Measurements from ENCODE around the gene C1QL1. TPM values are rescaled to one million over a fixed set of nuclear protein-coding genes. Genes with fewer than 3 reads are reported as not detected.

The C1QL1 gene
- total RNA-seq, 2 donors from 2014 or later = 0.58 to 3.1 TPM

DNA sequence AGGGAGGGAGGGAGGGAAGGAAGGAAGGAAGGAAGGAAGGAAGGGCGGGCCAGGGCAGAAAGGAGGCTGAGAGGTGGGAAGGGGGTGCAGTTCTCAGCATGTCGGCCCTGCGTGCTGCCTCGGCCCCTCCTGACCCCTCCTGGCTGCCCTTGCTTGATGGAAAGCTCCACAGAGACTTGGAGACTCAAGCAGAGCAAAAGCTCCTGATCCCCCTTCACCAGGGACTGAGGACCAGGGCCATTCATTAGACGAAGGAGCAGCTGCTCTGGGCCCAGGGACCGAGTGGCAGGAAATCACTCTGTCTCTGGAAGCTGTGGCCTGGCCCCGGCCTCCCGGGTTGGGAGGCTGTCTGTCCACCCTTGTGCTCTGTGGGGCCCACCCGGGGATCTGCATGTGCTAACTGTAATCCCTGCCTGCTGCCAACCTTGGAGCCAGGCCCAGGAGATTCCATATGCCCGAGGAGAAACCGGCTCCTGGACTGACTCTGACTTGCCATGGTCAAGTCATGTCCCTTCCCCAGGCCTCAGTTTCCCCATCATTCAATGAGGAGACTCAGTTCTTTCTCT is 27.4 kb upstream of the C1QL1 start:
- intact Hi-C loops (cut with DNase I, micrococcal nuclease) = loop anchor here in 1 of 2 donors (10.0 kb wide), 1 partner anchor 61 kb away; no protein-coding TSS in a partner anchor
- DNase-seq = no peak
- ATAC-seq = no peak

- no peak for ATAC-seq
- intact Hi-C loops (cut with DNase I, micrococcal nuclease) = loop anchor here in 1 of 2 donors (10.0 kb wide), 1 partner anchor 58 kb away; no protein-coding TSS in a partner anchor
- DNase-seq = no peak
Observed at GRCh38 chr17:44992242-44992939, 24.3 kb upstream of the C1QL1 start.

GRCh38 chr17:44990994-44991393 is 22.9 kb upstream of the C1QL1 start:
- DNase-seq = no peak
- intact Hi-C loops (cut with DNase I, micrococcal nuclease) = loop anchor here in 1 of 2 donors (10.0 kb wide), 1 partner anchor 56 kb away; no protein-coding TSS in a partner anchor

DNA sequence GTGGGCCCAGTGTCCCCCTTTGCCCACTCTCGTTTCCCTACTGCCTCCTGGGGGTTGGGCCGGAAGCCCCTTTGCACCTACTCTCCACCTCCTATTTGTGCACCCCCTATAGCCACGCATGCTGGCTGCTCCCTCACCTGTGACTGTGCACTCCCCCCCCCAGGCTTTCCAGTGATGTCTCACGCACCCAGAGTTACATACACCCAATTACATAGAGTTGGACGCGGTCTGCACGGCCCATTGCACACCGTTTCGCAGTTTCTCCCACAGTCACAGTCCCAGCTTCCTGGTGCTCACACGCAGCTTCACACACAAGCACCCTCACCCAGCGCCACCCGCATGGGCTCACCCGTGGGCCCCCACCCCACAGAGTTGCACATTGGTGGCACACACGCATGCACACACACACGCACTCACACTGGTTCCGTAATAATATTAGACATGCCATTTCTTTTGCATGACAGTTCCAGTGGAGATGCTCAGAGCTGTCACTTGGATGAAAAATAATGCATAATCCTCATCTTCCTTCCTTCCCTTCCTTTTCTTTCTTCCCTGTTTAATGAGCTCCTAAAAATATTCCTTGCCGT is 21.5 kb upstream of the C1QL1 start:
- ATAC-seq (no peak), DNase-seq (no peak)
- intact Hi-C loops (cut with DNase I, micrococcal nuclease) = loop anchor here in 1 of 2 donors (10.0 kb wide), 1 partner anchor 55 kb away; no protein-coding TSS in a partner anchor

More at GRCh38 chr17:44990994-44991393, 22.9 kb upstream of the C1QL1 start:
- no peak for ATAC-seq

DNA sequence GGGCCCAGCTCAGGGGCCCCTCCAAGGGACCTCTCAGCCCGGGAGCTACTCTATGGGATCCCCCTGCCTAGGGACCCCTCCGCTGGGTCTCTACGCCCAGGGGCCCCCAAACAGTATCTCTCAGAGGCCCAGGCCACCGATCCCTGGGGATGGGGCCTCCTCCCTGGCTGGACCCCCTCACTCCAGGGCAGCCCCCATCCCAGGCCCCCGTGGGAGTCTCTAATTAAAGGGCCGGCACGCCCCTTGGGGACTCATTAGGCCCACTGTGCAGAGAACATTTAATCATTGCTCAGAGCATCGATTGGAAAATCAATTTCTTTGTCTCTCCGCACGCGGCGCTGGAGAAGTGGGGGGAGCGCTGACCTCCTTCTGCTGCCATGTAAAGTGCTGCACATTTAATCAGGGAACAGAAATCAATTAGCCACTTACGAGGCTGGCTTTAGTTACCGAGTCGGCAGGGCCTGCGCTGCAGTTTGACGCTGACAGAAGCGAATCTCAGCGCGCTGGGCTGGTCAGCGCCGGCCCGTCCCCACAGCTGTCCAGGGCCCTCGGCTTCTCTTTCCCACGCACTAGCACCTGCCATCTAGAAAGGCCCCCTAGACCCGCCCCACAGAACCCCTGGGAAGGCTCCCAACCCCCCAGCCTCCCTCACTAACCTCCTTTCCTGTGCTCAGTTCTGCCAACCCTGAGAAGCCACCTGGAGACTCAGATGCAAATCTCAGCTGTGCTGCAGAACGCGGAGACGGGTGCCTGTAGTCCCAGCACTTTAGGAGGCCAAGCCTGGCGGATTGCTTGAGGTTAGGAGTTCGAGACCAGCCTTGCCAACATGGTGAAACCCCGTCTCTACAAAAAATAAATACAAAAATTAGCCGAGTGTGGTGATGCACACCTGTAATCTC is 20.2 kb upstream of the C1QL1 start:
- ATAC-seq = no peak
- no peak for DNase-seq
- intact Hi-C loops (cut with DNase I, micrococcal nuclease) = no loop called here

- intact Hi-C loops (cut with DNase I, micrococcal nuclease) = no loop called here
- ATAC-seq (no peak), DNase-seq (no peak)
Observed at GRCh38 chr17:44983563-44983962, 15.5 kb upstream of the C1QL1 start.

- intact Hi-C loops (cut with DNase I, micrococcal nuclease) = no loop called here
- ATAC-seq (no peak), DNase-seq (no peak)
Observed at GRCh38 chr17:44982113-44982702, 14.1 kb upstream of the C1QL1 start.

DNA sequence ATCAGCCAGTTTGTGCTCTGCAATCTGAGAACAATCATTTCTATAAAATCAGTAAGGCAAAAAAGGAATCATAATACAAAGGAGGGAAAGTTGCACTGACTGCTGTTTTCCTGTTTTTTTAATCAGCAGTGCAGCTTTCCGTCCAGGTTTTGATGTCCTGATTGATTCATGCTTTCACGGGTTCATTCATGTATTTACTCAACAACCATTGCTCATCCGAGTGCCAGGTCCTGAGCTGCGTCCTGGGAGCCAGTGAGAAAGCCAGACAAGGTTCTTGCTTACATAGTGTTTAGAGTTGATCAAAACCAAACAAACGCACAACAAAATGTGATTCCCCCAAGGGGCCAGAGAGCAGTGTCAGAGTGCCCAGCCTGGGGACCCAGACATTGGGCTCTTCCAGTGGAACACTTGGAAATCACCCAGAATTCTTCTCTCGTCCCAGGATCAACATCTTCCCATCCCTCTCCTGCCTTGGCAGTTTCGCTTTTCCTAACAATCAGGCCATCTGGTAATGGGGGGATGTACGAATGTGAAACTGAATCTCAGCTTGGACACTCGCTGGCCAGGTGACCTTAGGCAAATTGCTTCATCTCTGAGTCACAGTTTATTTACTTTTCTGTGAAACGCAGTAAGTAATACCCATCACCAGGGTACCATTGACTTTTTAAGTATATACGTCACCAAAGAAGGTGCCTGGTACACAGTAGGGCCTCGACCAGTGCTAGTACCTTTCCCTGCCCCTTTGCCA is 13.3 kb upstream of the C1QL1 start:
- DNase-seq (no peak), ATAC-seq (no peak)
- intact Hi-C loops (cut with DNase I, micrococcal nuclease) = no loop called here

DNA sequence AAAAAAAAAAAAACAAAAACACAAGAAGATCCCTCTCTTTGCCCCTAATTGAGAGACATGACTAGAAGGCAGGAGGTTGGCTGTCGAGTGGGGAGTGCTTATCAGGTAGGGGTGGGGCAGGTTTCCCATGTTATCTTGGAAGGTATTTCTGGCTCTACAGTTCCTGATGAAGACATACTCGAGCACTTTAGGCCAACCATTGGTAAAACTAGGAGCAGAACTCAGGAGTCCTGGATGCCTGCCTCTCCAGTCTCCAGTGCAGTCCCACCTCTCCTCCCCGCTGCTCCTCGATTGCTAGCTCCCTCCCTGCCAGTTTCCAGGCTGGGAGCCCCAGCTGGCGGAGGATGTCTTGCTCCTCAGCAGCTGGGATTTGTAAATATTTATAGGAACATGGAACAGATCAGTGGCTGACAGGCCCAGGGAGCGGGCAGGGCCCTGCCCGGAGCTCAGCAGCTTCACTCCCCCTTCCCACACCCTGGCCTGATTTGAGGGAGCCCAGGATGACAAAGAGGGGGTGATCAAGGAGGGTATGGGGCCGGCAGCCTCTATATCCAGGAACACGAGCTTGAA is 11.4 kb upstream of the C1QL1 start:
- peak; percentile 33 to 65 for DNase-seq

GRCh38 chr17:44978807-44979206 is 10.7 kb upstream of the C1QL1 start:
- ATAC-seq (no peak), DNase-seq (no peak)
- intact Hi-C loops (cut with DNase I, micrococcal nuclease) = no loop called here

More for the DNA sequence above, 11.4 kb upstream of the C1QL1 start:
- intact Hi-C loops (cut with DNase I, micrococcal nuclease) = no loop called here
- ATAC-seq = peak; percentile 19

DNA sequence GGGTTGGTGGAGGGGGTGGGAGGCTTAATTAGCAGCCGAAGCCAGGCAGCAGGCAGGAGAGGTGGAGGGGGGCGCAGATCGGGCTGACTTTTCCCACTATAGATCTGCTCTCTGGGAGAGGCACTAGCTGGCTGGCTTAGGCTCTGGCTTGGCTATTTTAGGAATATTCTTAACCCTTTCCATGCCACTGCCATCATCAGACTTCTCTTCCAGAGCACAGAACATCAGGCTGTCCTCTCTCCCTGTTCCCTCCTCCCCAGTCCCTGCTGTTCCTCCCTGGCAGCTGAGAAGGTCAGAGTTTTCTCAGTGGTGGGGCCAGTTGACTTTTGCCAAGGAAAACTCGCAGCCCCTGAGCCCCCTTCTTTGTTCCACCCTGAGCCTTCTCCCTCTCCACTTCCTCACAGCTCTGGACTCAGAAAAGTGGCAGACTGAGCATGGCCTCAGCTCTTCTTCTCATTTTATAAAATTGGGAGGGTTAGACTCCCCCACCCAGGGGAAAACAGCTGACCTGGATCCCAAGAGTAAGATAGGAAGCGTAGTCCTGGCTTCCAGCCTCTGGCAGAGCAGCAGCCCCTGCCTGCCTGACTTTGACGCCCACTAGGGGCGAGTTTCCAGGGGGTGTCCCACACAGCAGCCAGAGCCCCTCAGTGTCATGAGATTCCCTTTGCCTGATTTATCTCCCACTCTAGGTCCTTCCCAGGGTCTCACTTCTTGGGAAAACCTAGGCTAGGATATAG is 9.9 kb upstream of the C1QL1 start:
- no peak for DNase-seq
- ATAC-seq = no peak
- intact Hi-C loops (cut with DNase I, micrococcal nuclease) = no loop called here

DNA sequence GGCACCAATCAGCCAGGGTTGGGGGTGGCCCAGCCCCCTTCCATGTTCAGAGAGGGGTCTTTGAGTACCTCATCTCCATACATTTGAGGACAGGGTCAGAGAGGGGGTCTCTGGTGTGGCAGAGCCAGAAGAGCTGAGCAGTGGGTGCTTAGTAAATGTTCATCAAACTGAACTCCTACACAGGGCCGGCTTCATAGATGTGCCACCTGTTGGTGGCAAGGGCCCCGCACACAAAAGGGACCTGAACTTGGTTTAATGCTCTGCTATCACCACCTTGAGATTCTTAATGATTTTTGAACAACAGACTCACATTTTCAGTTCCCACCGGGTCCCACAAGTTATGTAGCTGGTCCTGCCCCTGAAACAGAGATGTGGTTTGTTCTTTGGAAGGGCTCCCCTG is 9.0 kb upstream of the C1QL1 start:
- no peak for DNase-seq
- no peak for ATAC-seq
- intact Hi-C loops (cut with DNase I, micrococcal nuclease) = no loop called here

DNA sequence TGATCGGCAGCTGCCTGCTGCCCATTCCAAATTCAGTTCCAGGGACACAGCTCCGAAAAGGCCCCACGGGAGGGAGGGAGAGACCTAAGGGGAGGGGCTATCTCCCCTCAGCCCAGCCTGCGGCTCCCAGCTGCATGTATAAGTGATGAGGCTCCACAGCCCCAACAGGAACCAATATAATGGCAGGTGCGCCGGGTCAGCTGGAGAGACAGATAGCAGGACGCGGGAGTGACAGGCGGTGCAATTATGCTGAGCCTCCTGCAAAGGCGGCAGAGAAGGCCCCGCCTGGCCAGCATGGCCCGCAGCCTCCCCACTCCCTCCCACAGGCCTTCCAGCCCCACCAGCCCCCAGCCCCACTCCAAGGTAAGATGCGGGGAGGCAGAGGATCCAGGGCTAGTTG is 8.1 kb upstream of the C1QL1 start:
- intact Hi-C loops (cut with DNase I, micrococcal nuclease) = no loop called here
- ATAC-seq (no peak), DNase-seq (no peak)

DNA sequence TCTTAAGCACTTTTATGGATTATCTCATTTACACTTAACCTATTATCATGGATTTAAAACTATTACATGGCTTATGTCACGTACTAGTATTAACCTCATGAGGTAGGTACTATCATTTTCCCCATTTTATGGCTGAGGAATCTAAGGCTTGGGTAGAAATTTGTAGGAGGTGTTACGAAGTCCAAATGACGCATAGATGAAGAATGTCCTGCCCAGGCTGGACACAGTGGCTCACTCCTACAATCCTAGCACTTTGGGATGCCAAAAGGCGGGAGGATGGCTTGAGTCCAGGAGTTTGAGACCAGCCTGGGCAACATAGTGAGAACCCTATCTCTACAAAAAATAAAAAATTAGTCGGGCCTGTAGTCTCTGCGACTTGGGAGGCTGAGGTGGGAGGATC is 4.8 kb upstream of the C1QL1 start:
- DNase-seq (no peak), ATAC-seq (no peak)
- intact Hi-C loops (cut with DNase I, micrococcal nuclease) = no loop called here

DNA sequence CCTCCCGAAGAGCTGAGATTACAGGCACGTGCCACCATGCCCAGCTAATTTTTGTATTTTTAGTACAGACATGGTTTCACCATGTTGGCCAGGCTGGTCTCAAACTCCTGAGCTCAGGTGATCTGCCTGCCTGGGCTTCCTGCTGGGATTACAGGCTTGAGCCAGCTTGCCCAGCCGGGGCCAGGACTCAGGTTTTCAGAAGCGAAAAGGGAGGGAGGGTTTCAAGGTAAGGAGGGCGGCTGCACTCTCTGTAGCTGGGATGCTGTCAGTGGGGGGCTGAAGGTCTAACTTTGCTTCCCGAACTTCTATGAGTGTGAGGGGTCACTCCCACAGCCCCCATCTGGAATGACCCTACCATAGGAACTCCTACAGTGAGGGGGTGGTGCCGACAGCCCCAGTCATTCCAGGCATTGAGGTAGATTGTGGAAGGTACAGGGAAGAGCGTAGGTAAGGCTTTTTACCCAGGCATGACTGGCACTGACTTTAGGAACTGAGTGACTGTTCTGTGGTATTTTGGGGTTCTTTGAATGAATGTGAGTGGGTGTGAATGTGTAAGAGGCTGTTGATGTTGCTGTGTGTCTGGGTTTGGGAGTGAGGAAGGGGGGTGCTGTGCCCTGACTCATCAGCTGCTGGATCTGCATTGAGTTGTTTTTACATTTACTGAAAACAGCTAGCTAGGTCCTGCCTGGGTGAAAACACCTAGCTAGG is 3.8 kb upstream of the C1QL1 start:
- intact Hi-C loops (cut with DNase I, micrococcal nuclease) = no loop called here

GRCh38 chr17:44970136-44970741 is 2.1 kb upstream of the C1QL1 start:
- peak; percentile 31 to 46 for DNase-seq

More for the DNA sequence above, 3.8 kb upstream of the C1QL1 start:
- no peak for ATAC-seq
- DNase-seq = no peak

More at GRCh38 chr17:44970136-44970741, 2.1 kb upstream of the C1QL1 start:
- no peak for ATAC-seq
- intact Hi-C loops (cut with DNase I, micrococcal nuclease) = no loop called here
